ENCODE data around the gene DHRS3.
"Not testable (repeated sequence)": the region's sequence is repeated elsewhere in the genome, so short reads cannot be mapped to it uniquely, and the experiment has no call there.

DHRS3 gene

GRCh38 chr1:12617901-12618660 lies at the start of gene DHRS3:
Gene DHRS3 (minus strand): TSS chr1:12618210. CDS start chr1:12617348, 862 bp downstream.
- peak; percentile 14 for DNase-seq

- DNase-seq = no peak
Measured at GRCh38 chr1:12666141-12666735, 48.2 kb upstream of the DHRS3 start.

GRCh38 chr1:12665511-12665910 lies 47.5 kb upstream of the DHRS3 start:
- DNase-seq = no peak

- no peak for DNase-seq
Measured at GRCh38 chr1:12662556-12662955, 44.5 kb upstream of the DHRS3 start.

GRCh38 chr1:12661606-12662219 lies 43.7 kb upstream of the DHRS3 start:
- no peak for DNase-seq

- DNase-seq = no peak
Measured at GRCh38 chr1:12658531-12659453, 40.8 kb upstream of the DHRS3 start.

- DNase-seq = not testable (repeated sequence)
Measured at GRCh38 chr1:12657885-12658512, 40.0 kb upstream of the DHRS3 start.

- no peak for DNase-seq
Measured at GRCh38 chr1:12657060-12657884, 39.3 kb upstream of the DHRS3 start.

- DNase-seq = no peak
Measured at GRCh38 chr1:12656575-12656974, 38.6 kb upstream of the DHRS3 start.

GRCh38 chr1:12654657-12655056 lies 36.6 kb upstream of the DHRS3 start:
- no peak for DNase-seq

- no peak for DNase-seq
Measured at GRCh38 chr1:12654004-12654567, 36.1 kb upstream of the DHRS3 start.

GRCh38 chr1:12649971-12650421 lies 32.0 kb upstream of the DHRS3 start:
- no peak for DNase-seq

- DNase-seq = no peak
Measured at GRCh38 chr1:12648741-12649140, 30.7 kb upstream of the DHRS3 start.

GRCh38 chr1:12645401-12645800 lies 27.4 kb upstream of the DHRS3 start:
- DNase-seq = not testable (repeated sequence)

- DNase-seq = no peak
Measured at GRCh38 chr1:12644829-12645228, 26.8 kb upstream of the DHRS3 start.

GRCh38 chr1:12644237-12644636 lies 26.2 kb upstream of the DHRS3 start:
- DNase-seq = no peak

GRCh38 chr1:12643785-12644184 lies 25.8 kb upstream of the DHRS3 start, which contains the start of gene AADACL4:
Gene AADACL4 (plus strand): TSS chr1:12644085. CDS start chr1:12644547, 462 bp downstream.
- no peak for DNase-seq

- DNase-seq = no peak
Measured at GRCh38 chr1:12643079-12643478, 25.1 kb upstream of the DHRS3 start.

- DNase-seq = no peak
Measured at GRCh38 chr1:12640958-12641272, 22.9 kb upstream of the DHRS3 start.

- DNase-seq = no peak
Measured at GRCh38 chr1:12640237-12640957, 22.4 kb upstream of the DHRS3 start.

- DNase-seq = no peak
Measured at GRCh38 chr1:12637693-12638092, 19.7 kb upstream of the DHRS3 start.

Measured in GF-D8 (cell line).